Measurements from ENCODE around the gene TUBA3E. TPM values are rescaled to one million over a fixed set of nuclear protein-coding genes. Genes with fewer than 3 reads are reported as not detected.
A peak's percentile ranks its signal among the peaks of the same experiment; 100 is the strongest.
"Not testable (repeated sequence)": the region's sequence is repeated elsewhere in the genome, so short reads cannot be mapped to it uniquely, and the experiment has no call there.

TUBA3E gene
- total RNA-seq, 1 experiment from 2014 or later, result not detected

GRCh38 chr2:130191319-130191718, 6.9 kb downstream of the TUBA3E start:
- DNase-seq (ENCODE audit: low read depth), result not testable (repeated sequence)

DNA sequence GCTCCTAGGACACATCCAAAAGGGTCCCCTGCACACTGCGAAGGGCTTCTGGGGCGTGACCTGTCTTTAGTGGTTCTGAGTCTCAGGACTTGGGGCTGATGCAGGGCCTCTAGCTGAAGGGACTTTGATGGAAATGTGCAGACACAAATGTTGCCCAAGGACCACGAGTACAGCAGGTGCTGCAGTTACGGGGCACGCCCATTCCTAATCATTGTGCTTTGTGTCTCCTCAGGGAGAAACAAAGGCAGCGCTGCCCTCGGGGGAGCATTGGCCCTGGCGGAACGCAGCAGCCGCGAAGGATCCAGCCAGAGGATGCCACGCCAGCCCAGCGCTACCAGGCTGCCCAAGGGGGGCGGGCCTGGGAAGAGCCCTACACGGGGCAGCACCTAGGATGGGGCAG, 8.0 kb downstream of the TUBA3E start:
- DNase-seq (ENCODE audit: low read depth), result no peak

- DNase-seq (ENCODE audit: low read depth), result not testable (repeated sequence)
Observed at GRCh38 chr2:130188958-130189357, 9.3 kb downstream of the TUBA3E start.

- not testable (repeated sequence) for DNase-seq (ENCODE audit: low read depth)
Observed at GRCh38 chr2:130187859-130188792, 10.1 kb downstream of the TUBA3E start.

DNA sequence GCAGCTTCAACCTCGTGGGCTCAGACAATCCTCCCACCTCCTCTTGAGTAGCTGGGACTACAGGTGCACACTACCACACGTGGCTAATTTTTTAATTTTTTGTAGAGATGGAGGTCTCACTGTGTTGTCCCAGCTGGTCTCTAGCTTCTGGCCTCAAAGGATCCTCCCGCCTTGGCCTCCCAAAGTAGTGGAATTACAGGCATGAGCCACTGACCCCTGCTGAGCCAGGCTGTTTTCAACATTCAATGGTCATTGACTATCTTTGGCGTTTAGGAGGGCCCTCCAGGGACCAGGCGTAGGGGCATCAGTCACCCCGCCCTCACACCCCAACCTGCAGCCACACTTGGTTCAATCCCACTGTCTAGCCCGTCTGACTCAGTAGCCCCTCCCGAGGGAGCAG, 11.0 kb downstream of the TUBA3E start:
- DNase-seq (ENCODE audit: low read depth), result no peak

DNA sequence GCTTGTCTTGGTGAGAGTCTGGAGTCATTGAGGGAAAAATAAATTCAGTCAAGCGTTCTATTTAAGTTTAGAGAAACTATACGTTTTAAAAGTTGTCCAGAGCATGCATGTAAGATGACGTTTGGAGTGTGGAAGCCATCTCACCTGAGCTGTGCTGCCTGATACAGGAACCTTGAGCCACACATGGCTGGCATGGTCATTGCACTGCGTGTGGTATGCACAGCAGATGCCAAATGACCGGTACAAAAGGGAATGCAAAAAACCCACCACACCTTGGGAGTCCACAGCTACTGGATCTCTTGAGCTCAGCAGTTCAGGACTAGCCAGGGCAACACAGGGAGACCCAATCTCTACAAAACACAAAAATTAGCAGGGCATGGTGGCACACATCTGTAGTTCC, 11.8 kb downstream of the TUBA3E start:
- DNase-seq (ENCODE audit: low read depth), result peak; percentile 7

DNA sequence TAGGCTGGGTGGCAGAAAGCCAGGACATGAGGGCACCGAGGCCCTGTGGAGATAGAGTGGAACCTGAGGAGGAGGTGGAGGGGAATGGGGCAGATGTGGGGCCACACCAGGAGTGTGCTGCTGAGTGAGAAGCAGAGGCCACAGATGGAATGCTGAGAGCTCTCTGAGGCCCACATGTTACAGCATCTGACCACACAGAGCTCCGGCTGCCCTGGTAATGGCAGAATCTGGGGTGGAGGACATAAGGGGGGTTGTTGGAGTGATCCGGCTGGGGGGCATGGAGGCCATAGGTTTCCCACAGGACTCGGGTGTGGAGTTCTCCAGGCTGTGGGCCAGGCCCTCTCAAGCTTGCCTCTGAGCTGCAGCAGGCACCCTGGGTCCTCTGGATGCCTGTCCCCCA, 12.3 kb downstream of the TUBA3E start:
- DNase-seq (ENCODE audit: low read depth), result no peak

DNA sequence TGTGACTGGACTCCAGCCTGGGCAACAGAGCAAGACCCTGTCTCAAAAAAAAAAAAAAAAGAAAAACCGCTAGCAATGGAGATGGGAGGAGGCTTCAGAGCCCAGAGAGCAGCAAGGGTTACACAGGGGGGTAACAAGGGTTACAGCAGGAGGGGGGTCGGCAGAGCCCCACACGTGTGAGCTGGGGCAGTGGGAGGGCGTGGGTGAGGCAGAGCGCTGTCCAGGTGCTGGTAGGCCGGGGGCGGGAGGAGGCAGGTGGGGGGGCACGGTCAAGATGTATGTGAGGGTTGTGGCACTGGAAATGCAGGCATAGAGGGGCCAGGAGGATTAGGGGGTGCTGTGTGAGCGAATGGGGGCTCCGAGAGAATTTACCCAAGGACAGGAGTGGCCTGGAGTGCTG, 12.8 kb downstream of the TUBA3E start:
- DNase-seq (ENCODE audit: low read depth), result no peak

DNA sequence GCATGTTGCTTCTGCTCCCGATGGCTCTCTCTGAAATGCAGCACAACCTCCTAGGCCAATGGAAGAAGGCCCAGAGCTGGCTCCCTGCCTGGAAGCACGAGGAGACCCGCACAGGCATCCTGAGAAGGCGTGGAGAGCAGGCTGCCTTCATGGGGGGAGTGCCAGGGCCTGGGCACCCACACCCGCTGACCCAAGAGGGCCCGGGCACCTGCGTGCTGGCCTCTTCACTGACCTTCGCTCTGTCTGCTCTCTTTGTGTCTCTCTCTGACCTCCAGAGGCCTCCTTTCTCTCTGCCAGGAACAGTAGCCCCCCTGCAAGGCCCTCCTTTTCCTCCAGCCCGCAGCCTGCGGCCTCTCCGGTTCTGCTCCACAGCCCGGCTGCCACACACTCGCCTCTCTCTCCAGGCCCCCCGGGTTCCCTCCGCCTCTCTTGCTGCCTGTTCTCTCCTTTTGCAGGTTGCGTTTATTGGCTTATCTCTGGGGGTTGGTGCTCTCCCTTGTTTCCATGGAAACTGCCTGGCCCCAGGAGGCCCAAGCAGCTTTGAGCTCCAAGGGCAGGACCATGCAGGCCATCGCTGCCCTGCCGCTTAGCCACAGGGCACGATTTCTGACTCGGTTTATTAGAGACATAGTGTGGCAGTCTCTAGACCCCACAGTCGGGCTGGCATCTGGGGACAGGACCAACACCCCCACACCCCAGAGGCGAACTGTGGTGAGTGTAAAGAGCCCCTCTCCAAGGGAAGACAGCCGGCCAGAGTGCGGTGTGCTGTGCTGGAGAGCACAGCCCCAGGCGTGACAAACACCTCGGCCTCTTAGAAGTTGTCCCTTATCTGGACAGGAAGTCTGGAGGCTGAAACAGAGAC, 14.5 kb downstream of the TUBA3E start:
- DNase-seq (ENCODE audit: low read depth), result no peak

- not testable (repeated sequence) for DNase-seq (ENCODE audit: low read depth)
Observed at GRCh38 chr2:130182826-130183511, 15.3 kb downstream of the TUBA3E start.

DNA sequence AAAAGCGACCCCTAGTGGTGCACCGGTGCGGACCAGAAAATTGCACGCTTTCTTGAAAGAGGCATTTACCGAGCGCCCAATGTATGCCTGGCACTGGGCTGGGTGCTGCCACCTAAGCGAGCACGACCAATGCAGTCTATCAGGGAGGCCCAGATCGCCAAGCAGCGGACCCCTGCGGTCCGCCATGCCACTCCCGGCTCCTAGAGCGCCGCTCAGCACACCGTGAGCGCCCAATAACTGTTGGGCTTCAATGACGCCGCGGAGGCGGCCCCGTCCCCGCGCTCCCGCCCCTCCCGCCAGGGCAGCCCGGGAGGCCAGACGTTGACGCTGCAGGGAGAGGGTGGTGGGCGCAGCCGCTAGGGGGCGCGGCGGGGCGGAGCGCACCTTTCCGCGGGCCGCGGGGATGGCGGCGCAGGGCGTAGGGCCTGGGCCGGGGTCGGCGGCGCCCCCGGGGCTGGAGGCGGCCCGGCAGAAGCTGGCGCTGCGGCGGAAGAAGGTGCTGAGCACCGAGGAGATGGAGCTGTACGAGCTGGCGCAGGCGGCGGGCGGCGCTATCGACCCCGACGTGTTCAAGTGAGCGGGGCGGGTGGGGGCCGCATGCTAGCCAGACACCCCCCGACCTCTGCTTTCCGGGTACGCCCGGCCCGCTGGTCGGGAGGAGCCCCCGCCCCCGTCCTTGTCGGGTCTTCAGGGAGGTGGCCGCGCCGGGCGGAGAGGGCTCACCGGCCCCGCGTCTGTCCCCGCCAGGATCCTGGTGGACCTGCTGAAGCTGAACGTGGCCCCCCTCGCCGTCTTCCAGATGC, 16.2 kb downstream of the TUBA3E start, which contains the start of gene MZT2B:
TSS of gene MZT2B (plus strand) at position 383 of the 803 bp plus-strand sequence. CDS start at position 404, 21 bp downstream.
- peak; percentile 79 for DNase-seq (ENCODE audit: low read depth)

DNA sequence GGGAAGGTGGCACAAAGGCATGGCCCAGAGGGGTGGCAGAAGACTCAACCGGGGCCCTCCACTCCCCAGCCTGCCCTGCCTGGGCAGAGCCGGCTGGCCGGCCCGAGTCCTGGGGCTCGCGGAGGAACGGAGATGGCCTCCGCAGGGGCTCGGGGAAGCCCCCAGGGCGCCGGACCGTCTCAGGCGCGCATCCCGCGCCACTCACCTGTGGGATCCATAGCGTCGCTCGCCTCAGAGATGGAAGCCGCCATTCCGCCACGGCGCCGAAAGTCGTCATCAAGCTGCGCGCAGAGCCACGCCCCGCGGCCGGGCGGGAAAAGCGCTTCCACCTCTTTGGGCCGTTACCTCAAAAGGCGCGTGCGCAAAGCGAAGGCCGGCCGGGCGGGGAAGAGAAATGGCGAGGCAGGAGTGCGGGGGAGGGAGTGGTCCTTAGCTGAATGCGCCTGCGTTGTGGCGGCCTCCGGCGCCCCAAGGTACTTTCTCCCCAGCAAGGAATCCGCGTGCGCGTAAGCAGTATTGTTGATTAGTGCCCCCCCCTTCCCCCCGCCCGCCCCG, 16.8 kb downstream of the TUBA3E start, which contains the start of gene SMPD4:
TSS of gene SMPD4 (minus strand) at position 278 of the 555 bp plus-strand sequence. CDS start 5,010 bp downstream, outside the sequence.
- peak; percentile 94 for DNase-seq (ENCODE audit: low read depth)

DNA sequence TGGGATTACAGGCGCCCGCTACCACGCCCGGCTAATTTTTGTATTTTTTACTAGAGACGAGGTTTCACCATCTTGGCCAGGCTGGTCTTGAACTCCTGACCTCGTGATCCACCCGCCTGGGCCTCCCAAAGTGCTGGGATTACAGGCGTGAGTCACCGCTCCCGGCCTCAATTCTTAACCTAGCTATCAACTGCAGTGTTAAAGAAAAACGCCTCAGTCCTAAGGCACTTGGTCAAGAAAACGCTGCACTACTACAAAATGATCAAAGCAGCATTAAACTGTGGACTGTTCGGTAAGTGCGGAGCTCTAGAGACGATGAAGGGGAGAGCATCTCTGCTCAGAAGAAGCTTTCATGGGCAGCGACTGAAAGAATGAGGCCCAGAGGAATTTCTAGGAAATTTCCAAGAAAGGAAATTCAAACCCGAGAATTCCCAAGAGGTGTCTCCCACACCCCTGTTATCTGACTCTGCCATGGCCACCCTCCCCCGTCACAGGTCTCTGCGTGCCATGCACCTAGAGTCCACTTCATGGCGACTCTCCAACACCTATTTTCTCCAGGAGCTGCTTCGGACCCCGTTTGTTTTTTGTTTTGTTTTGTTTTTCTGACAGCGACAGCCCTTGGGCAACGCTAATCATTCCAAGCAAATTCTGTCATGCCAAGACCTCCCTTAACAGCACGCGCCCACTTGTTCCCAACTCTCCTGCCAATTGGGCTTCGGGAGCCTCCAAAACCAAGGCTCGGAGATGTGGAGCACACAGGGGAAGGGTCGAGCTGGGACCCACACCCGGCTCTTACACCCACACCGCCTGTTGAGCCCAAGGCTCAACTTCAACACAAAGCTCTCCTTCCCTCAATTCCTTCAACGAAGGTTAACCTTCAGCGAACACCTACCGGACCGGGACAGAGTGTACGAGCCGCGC, 17.6 kb downstream of the TUBA3E start:
- DNase-seq (ENCODE audit: low read depth), result peak; percentile 23

DNA sequence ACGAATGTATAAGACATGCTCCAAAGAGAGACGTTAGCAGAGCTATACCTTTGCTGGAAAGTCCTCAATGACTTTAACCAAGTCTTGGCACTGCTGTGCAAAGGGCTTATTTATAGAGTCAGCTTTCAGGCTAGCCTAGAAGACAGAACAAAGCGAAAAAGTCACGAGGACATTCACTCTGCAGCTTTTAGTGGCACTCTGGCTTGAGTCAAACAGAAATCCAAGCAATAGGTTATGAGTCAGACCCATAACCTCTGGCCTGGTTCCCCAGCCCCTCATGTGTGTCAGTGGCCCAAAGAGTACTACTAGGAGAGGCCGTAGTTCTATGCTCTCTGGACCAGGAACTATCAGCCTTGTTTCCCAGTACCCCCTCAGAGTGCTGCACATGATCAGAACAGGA, 23.4 kb downstream of the TUBA3E start:
- DNase-seq (ENCODE audit: low read depth), result not testable (repeated sequence)

GRCh38 chr2:130169896-130170295, 28.3 kb downstream of the TUBA3E start:
- DNase-seq (ENCODE audit: low read depth), result no peak

DNA sequence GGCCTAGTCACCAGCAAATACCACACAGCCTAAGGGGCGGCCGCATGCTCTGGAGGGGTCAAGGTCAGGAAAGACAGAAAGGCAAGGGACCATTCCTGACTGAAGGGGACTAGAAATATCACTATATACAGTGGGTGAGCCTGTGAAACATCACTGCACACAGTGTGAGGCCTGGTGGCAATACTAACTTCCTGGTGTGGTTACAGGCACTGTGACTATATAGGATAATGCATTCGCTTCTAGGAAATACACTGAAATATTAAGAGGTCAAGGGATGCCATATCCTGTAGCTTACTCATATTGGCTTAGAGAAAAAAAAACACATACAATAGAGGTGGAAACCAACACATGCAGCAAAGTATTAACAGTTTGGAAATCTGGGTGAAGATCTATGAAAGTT, 29.1 kb downstream of the TUBA3E start:
- DNase-seq (ENCODE audit: low read depth), result not testable (repeated sequence)

DNA sequence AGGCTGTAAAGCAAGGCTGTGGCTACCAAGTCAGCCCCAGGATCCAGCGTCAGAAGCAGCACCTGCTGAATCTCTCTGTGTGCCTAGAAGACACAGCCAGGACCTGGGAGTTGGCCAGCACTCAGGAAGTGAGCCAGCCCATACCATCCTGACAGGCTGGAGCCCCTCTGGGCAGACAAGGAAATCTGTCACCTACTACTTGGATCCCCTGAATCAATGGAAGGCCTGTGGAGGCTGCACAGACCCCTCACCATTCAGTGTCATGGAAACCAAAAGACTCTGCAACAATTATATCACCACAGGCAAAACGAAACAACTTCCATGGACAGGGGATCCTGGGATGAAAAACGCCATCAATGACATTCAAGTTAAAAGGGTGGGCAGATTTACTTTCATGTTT, 31.6 kb downstream of the TUBA3E start:
- DNase-seq (ENCODE audit: low read depth), result not testable (repeated sequence)

- no peak for DNase-seq (ENCODE audit: low read depth)
Observed at GRCh38 chr2:130165293-130166016, 32.8 kb downstream of the TUBA3E start.

GRCh38 chr2:130162968-130163367, 35.3 kb downstream of the TUBA3E start:
- no peak for DNase-seq (ENCODE audit: low read depth)

Data from M059J (cell line).